Measurements from ENCODE around the gene CACNA2D4.

GRCh38 chr12:1801303-1801975 lies 117.0 kb downstream of the CACNA2D4 start:
- TF ChIP-seq CTCF (conservative IDR thresholded peaks at IDR 0.05 in 1 of 2, IDR thresholded peaks at IDR 0.05 in 1 of 2; ENCODE audit: low read depth in 1 of 2, low read length in 2 of 2) (no peak), EZH2 (IDR thresholded peaks at IDR 0.05; ENCODE audit: low read length, missing control alignments) (no peak)
